Activated CD8-positive, alpha-beta memory T cell treated with anti-CD3 and anti-CD28 coated beads, Interleukin-2, amount 50 U/mL, for 1 hour (primary cell): Measurements from ENCODE around the gene MTA2.

Experiments used
- DNase-seq: peaks from one replicate; pipeline ENCODE4 v3.0.0-alpha.2; 2020; ENCODE audit errors: extremely low read depth

MTA2 gene

GRCh38 chr11:62546929-62547625 is 54.6 kb downstream of the MTA2 start:
- DNase-seq: no peak

GRCh38 chr11:62546244-62546928 is 55.3 kb downstream of the MTA2 start, which contains the start of gene AHNAK:
Gene AHNAK (minus strand): TSS chr11:62546806. CDS start chr11:62536098, 10,708 bp downstream.
- no peak for DNase-seq

GRCh38 chr11:62545437-62546243 is 56.0 kb downstream of the MTA2 start:
- no peak for DNase-seq

- DNase-seq: no peak
Observed at GRCh38 chr11:62544581-62545436, 56.9 kb downstream of the MTA2 start.

DNA sequence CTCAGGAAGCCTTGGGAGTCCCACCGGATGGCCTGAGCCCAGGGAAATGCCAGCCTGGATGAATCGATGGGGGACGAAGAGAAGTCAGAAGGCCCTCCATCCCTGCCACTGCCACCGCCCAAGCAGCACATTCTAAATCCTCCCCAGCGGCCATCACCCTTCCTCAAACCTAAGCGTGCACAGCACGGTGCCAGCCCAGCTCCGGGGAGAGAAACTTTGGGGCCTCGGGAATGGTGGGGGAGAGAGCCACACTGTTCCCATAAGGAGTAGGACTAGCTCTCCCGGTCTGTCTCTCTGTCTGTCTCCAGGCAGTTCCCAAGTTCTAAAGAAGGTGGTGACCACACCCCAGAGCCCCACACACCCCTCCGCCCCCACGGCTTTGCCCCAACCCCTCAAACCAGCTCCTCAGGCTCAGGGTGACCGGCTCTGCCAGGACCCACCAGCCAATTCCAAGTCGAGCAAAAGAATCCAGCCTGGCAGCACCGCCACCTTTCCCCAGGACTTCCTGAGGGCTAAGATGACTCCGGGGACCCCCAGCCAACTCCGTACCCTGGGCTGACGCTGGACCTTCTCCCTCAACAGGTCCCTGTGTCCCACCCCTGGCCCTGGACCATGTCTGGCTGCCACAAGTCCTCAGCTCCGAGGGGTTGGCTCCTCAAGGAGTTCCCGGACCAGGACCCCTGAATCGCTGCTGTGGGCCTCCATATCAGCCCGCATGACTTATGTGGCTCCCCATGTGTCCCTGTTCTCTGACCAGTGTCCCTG is 57.8 kb downstream of the MTA2 start:
- no peak for DNase-seq
